PC-3 (cell line): ENCODE measurements around the gene EPB41L4A. TPM values are rescaled to one million over a fixed set of nuclear protein-coding genes. Genes with fewer than 3 reads are reported as not detected.

Source experiments
- ATAC-seq: fragments of 200-7000 bp; cut with Tn5 transposase; 2 replicates; pipeline ENCODE4 v1.9.1; 2020; ENCODE audit warnings: mild to moderate bottlenecking, moderate library complexity
- BruUV-seq: library from RNA; stranded (reverse); fragments of 400-500 nt; replicated peaks from 2 replicates; lab custom pipeline; 2021; lab: Mats Ljungman, UMichigan
- CTCF ChIA-PET: fragments of 300-600 bp; sonication (Branson Sonifier 250); formaldehyde crosslinking; loops from one replicate; lab custom pipeline; 2022; ENCODE audit warnings: antibody characterized with exemption; lab: Charles Lee
- POLR2A ChIA-PET: fragments of 300-600 bp; sonication (Branson Sonifier 250); formaldehyde crosslinking; loops from one replicate; lab custom pipeline; 2022; ENCODE audit warnings: antibody characterized with exemption; ENCODE audit not compliant: unreplicated experiment; lab: Charles Lee
- DNase-seq: peaks from one replicate; pipeline ENCODE4 v3.0.0-alpha.2; 2015
- H2AFZ ChIP-seq: fragments of 300-600 bp; sonication (generic); 2 replicates; pipeline ENCODE4 v1.6.0; 2016; ENCODE audit warnings: antibody characterized with exemption, low read length
- H3F3A ChIP-seq: fragments of 300-600 bp; sonication (generic); one replicate; pipeline ENCODE4 v1.6.0; 2017; ENCODE audit warnings: antibody characterized with exemption, low read length, control low read depth, mild to moderate bottlenecking; ENCODE audit not compliant: unreplicated experiment
- H3K27ac ChIP-seq: fragments of 300-600 bp; sonication (generic); 2 replicates; pipeline ENCODE4 v1.5.1; 2016; ENCODE audit warnings: mild to moderate bottlenecking, low read length
- H3K27me3 ChIP-seq: fragments of 300-600 bp; sonication (generic); 2 replicates; pipeline ENCODE4 v1.6.1; 2016; ENCODE audit warnings: low read length, mixed read lengths
- H3K36me3 ChIP-seq: fragments of 300-600 bp; sonication (generic); 2 replicates; pipeline ENCODE4 v1.6.1; 2016; ENCODE audit warnings: low read depth, mixed run types, low read length, mixed read lengths
- H3K4me1 ChIP-seq: fragments of 300-600 bp; sonication (generic); 2 replicates; pipeline ENCODE4 v1.5.1; 2016; ENCODE audit warnings: low read length; ENCODE audit not compliant: insufficient read depth
- H3K4me2 ChIP-seq: fragments of 300-600 bp; sonication (generic); 2 replicates; pipeline ENCODE4 v1.6.0; 2016; ENCODE audit warnings: low read length
- H3K4me3 ChIP-seq: fragments of 300-600 bp; sonication (generic); 2 replicates; pipeline ENCODE4 v1.5.1; 2016; ENCODE audit warnings: mild to moderate bottlenecking, low read length, mixed read lengths
- H3K79me2 ChIP-seq: fragments of 300-600 bp; sonication (generic); 2 replicates; pipeline ENCODE4 v1.6.1; 2017; ENCODE audit warnings: low read length, mixed read lengths
- H3K9ac ChIP-seq: fragments of 300-600 bp; sonication (generic); 2 replicates; pipeline ENCODE4 v1.6.0; 2016; ENCODE audit warnings: mild to moderate bottlenecking, low read length
- H3K9me2 ChIP-seq: fragments of 300-600 bp; sonication (generic); replicated peaks from 2 replicates; pipeline ENCODE4 v1.6.1; 2016; ENCODE audit warnings: mixed run types, low read length, mixed read lengths
- H3K9me3 ChIP-seq: fragments of 300-600 bp; sonication (generic); 2 replicates; pipeline ENCODE4 v1.6.1; 2016; ENCODE audit warnings: low read length, mixed read lengths
- H4K20me1 ChIP-seq: fragments of 300-600 bp; sonication (generic); 2 replicates; pipeline ENCODE4 v1.6.1; 2016; ENCODE audit warnings: low read length, mixed read lengths
- CTCF ChIP-seq: fragments of 300-600 bp; sonication (generic); conservative IDR thresholded peaks from 2 replicates; pipeline ENCODE4 v1.5.1; 2017; ENCODE audit warnings: antibody characterized with exemption, low read depth, mild to moderate bottlenecking, low read length
- EZH2 ChIP-seq: fragments of 300-600 bp; sonication (generic); IDR thresholded peaks from one replicate; pipeline ENCODE4 v1.6.1; 2017; ENCODE audit warnings: antibody characterized with exemption, mild to moderate bottlenecking, low read length; ENCODE audit not compliant: unreplicated experiment
- EZH2phosphoT487 ChIP-seq: fragments of 300-600 bp; sonication (generic); IDR thresholded peaks from 2 replicates; pipeline ENCODE4 v1.6.1; 2018; ENCODE audit warnings: mild to moderate bottlenecking, antibody characterized with exemption, low read length, borderline replicate concordance
- intact Hi-C: fragments of 100-400 bp; cut with micrococcal nuclease; formaldehyde crosslinking; loops from 2 replicates; pipeline ENCODE4 v1.9.0; 2023
- total RNA-seq: library from RNA; depleted of rRNA; stranded (reverse); fragments of >200 nt; gene quantifications from 2 replicates; pipeline ENCODE4 v1.2.3, GENCODE V29; 2014

EPB41L4A gene
- total RNA-seq, 1 experiment from 2014 or later = not detected

GRCh38 chr5:112119969-112120368, 299.1 kb downstream of the EPB41L4A start:
- intact Hi-C loops = no loop called here
- Histone ChIP-seq H3F3A (no peaks in the 10 kb centered on the region), H3K9ac (no peak overlapping the region), H3K27ac (no peak overlapping the region), H3K4me3 (no peak overlapping the region), H3K27me3 (no peaks in the 10 kb centered on the region), H4K20me1 (no peaks in the 10 kb centered on the region), H3K4me2 (no peak overlapping the region), H3K9me3 (no peaks in the 10 kb centered on the region), H3K9me2 (no peaks in the 10 kb centered on the region), H3K79me2 (no peaks in the 10 kb centered on the region), H3K4me1 (no peaks in the 10 kb centered on the region), H3K36me3 (no peaks in the 10 kb centered on the region), H2AFZ (no peak overlapping the region)
- TF ChIP-seq EZH2phosphoT487 = no peak
- TF ChIP-seq EZH2 = no peak
- TF ChIP-seq CTCF = no peak
- ATAC-seq (no peak), DNase-seq (no peak)
- ChIA-PET POLR2A (no interaction called here), CTCF (interaction anchor here (0.6 kb wide), 1 partner anchor 1283 kb away, joined by 3 read pairs; no protein-coding TSS in a partner anchor)
- BruUV-seq = no TSS peak

- Histone ChIP-seq H3K79me2 (no peaks in the 10 kb centered on the region), H3K4me1 (no peaks in the 10 kb centered on the region), H3K4me2 (no peak overlapping the region), H3K4me3 (no peak overlapping the region), H3K27me3 (no peaks in the 10 kb centered on the region), H3F3A (no peaks in the 10 kb centered on the region), H3K27ac (no peak overlapping the region), H3K9me3 (no peaks in the 10 kb centered on the region), H3K36me3 (no peaks in the 10 kb centered on the region), H3K9ac (no peak overlapping the region), H4K20me1 (no peaks in the 10 kb centered on the region), H3K9me2 (no peaks in the 10 kb centered on the region), H2AFZ (no peak overlapping the region)
- no TSS peak for BruUV-seq
- ChIA-PET POLR2A (no interaction called here), CTCF (interaction anchor here (0.6 kb wide), 1 partner anchor 1283 kb away, joined by 3 read pairs; no protein-coding TSS in a partner anchor)
- no peak for DNase-seq
- TF ChIP-seq EZH2 (no peak), EZH2phosphoT487 (no peak), CTCF (no peak)
- intact Hi-C loops = no loop called here
- no peak for ATAC-seq
These were observed 299.6 kb downstream of the EPB41L4A start for GRCh38 chr5:112119508-112119907.

GRCh38 chr5:112117551-112117950, 301.5 kb downstream of the EPB41L4A start:
- no peaks in the 10 kb centered on the region for H3K27me3 ChIP-seq
- no peaks in the 10 kb centered on the region for H4K20me1 ChIP-seq
- H3K79me2 ChIP-seq = no peaks in the 10 kb centered on the region
- no peaks in the 10 kb centered on the region for H3K9me3 ChIP-seq
- intact Hi-C loops = no loop called here
- H3K4me1 ChIP-seq = no peaks in the 10 kb centered on the region
- ChIA-PET POLR2A (no interaction called here), CTCF (no interaction called here)
- TF ChIP-seq EZH2phosphoT487 (no peak), EZH2 (no peak), CTCF (no peak)
- no peak overlapping the region for H3K4me2 ChIP-seq
- no peak overlapping the region for H3K27ac ChIP-seq
- H2AFZ ChIP-seq = no peak overlapping the region
- no peaks in the 10 kb centered on the region for H3F3A ChIP-seq
- H3K9me2 ChIP-seq = no peaks in the 10 kb centered on the region
- ATAC-seq (no peak), DNase-seq (no peak)
- H3K4me3 ChIP-seq = no peak overlapping the region
- H3K36me3 ChIP-seq = no peaks in the 10 kb centered on the region
- no peak overlapping the region for H3K9ac ChIP-seq
- no TSS peak for BruUV-seq
